Stimulated activated CD4-positive, alpha-beta T cell treated with anti-CD3 and anti-CD28 coated beads, TNF-alpha, amount 100 ng/mL, for 48 hours (primary cell): ENCODE measurements around the gene NAA35.
"Not testable (repeated sequence)": the region's sequence is repeated elsewhere in the genome, so short reads cannot be mapped to it uniquely, and the experiment has no call there.

Experiments used
- DNase-seq, 3 donors: peaks; one replicate each; pipeline ENCODE4 v3.0.0-alpha.2; 2020; ENCODE audit warnings: low read depth in 3 of 3

NAA35 gene

GRCh38 chr9:85940832-85941621 lies at the start of gene NAA35:
TSS of gene NAA35 (plus strand) at chr9:85941146. CDS start at chr9:85942160, 1,014 bp downstream.
- DNase-seq: peak; percentile 98

GRCh38 chr9:85892401-85892800 lies 48.5 kb upstream of the NAA35 start:
- no peak for DNase-seq

GRCh38 chr9:85895685-85896084 lies 45.3 kb upstream of the NAA35 start:
- no peak for DNase-seq

- DNase-seq: no peak
These were observed 43.1 kb upstream of the NAA35 start for GRCh38 chr9:85897848-85898247.

- DNase-seq: no peak
These were observed 42.6 kb upstream of the NAA35 start for GRCh38 chr9:85898332-85898731.

GRCh38 chr9:85899388-85899787 lies 41.6 kb upstream of the NAA35 start:
- no peak for DNase-seq

- DNase-seq: peak in 1 of 3 donors; percentile 14
These were observed 40.3 kb upstream of the NAA35 start for GRCh38 chr9:85900504-85901201.

GRCh38 chr9:85904975-85905374 lies 36.0 kb upstream of the NAA35 start:
- DNase-seq: no peak

GRCh38 chr9:85905957-85906356 lies 35.0 kb upstream of the NAA35 start:
- DNase-seq: no peak

GRCh38 chr9:85909390-85909789 lies 31.6 kb upstream of the NAA35 start:
- no peak for DNase-seq

- no peak for DNase-seq
These were observed 26.8 kb upstream of the NAA35 start for GRCh38 chr9:85914108-85914507.

GRCh38 chr9:85917756-85918155 lies 23.2 kb upstream of the NAA35 start:
- no peak for DNase-seq

GRCh38 chr9:85925493-85925892 lies 15.5 kb upstream of the NAA35 start:
- DNase-seq: no peak

GRCh38 chr9:85927076-85927475 lies 13.9 kb upstream of the NAA35 start:
- no peak for DNase-seq

GRCh38 chr9:85931495-85931894 lies 9.5 kb upstream of the NAA35 start:
- DNase-seq: no peak

- DNase-seq: not testable (repeated sequence)
These were observed 5.0 kb upstream of the NAA35 start for GRCh38 chr9:85935950-85936349.

- no peak for DNase-seq
These were observed 593 bp upstream of the NAA35 start for GRCh38 chr9:85940275-85940831.

- no peak for DNase-seq
These were observed 635 bp downstream of the NAA35 start for GRCh38 chr9:85941622-85941940.

- DNase-seq: no peak
These were observed 1.3 kb downstream of the NAA35 start for GRCh38 chr9:85941966-85942912.

GRCh38 chr9:85942913-85943709 lies 2.2 kb downstream of the NAA35 start:
- DNase-seq: no peak
